Measurements from ENCODE around the gene UXS1. TPM values are rescaled to one million over a fixed set of nuclear protein-coding genes. Genes with fewer than 3 reads are reported as not detected.
A peak's percentile ranks its signal among the peaks of the same experiment; 100 is the strongest.

The UXS1 gene
- total and polyA plus RNA-seq, 2 of the 8 experiments (the other 6 are each of a cell fraction or from before 2014, with no cell fraction given): 44.5 to 63.4 TPM

GRCh38 chr2:106193690-106193976 lies 468 bp downstream of the UXS1 start:
- Histone ChIP-seq H2AFZ (ENCODE audit: low read length) (no peak overlapping the region), H3K36me3 (ENCODE audit: control insufficient read depth in 2 of 4, insufficient read depth in 4 of 4, low read length in 3 of 4) (no peaks in the 10 kb centered on the region), H3K27ac (ENCODE audit: low read depth, low read length) (no peak overlapping the region; the same call in 1 of the 2 replicates), H4K8ac (ENCODE audit: extremely low read depth, insufficient read depth, low read length) (peak overlapping the region; percentile 93), H3K14ac (ENCODE audit: insufficient read length) (no peak overlapping the region), H4K5ac (ENCODE audit: insufficient read length, low read depth, low read length) (no peak overlapping the region), H2BK15ac (ENCODE audit: low read length) (no peak overlapping the region), H3K9ac (replicated peaks in 1 of 4; ENCODE audit: extremely low read depth in 1 of 4, low read depth in 3 of 4, low read length in 3 of 4) (peak overlapping the region; percentile 25 to 80 (median 66); a peak in 4 of 7 replicates), H2BK12ac (ENCODE audit: low read depth, low read length) (no peak overlapping the region), H3K56ac (replicated peaks; ENCODE audit: insufficient read length, low read depth, low read length) (no peak overlapping the region), H2BK5ac (ENCODE audit: low read depth, low read length) (no peak overlapping the region), H4K91ac (replicated peaks; ENCODE audit: insufficient read length, low read length) (no peak overlapping the region), H3K4me1 (replicated peaks in 1 of 4; ENCODE audit: control insufficient read depth in 3 of 4, insufficient read depth in 4 of 4, low read length in 3 of 4) (peaks cover 8 to 20% (median 14%) of the 10 kb centered on the region in 4 experiments), H3K4me3 (ENCODE audit: extremely low read depth in 1 of 4, insufficient read depth in 2 of 4, low read depth in 3 of 4, low read length in 4 of 4) (peak overlapping the region; percentile 75 to 99 (median 83)), H3K23ac (ENCODE audit: insufficient read length) (no peak overlapping the region), H3K18ac (ENCODE audit: extremely low read depth, low read length) (peak overlapping the region; percentile 98; the same call in 1 of the 2 replicates), H2BK120ac (replicated peaks; ENCODE audit: low read depth, low read length) (no peak overlapping the region), H4K20me1 (replicated peaks in 1 of 2; ENCODE audit: control insufficient read depth in 1 of 2, insufficient read depth in 2 of 2, low read length in 2 of 2) (peaks cover 4 to 21% of the 10 kb centered on the region in 2 experiments), H3K4me2 (ENCODE audit: insufficient read depth in 1 of 2, low read depth in 2 of 2, low read length in 2 of 2) (peak overlapping the region; percentile 89 to 97), H2AK5ac (ENCODE audit: low read depth, low read length) (no peak overlapping the region), H3K23me2 (ENCODE audit: low read depth, low read length) (peaks cover 7% of the 10 kb centered on the region), H3K4ac (replicated peaks; ENCODE audit: insufficient read length, low read depth, low read length) (no peak overlapping the region), H3K27me3 (replicated peaks in 1 of 4; ENCODE audit: control insufficient read depth in 3 of 4, extremely low read depth in 1 of 4, insufficient read depth in 3 of 4, low read length in 3 of 4) (no peaks in the 10 kb centered on the region), H2BK20ac (ENCODE audit: low read length) (no peak overlapping the region), H3K79me2 (ENCODE audit: control insufficient read depth in 1 of 2, insufficient read depth in 2 of 2, low read length in 2 of 2) (peaks cover 14 to 46% of the 10 kb centered on the region in 2 experiments), H3K79me1 (ENCODE audit: low read depth, low read length) (0 out of 2 replicates have a peak, but pooled peaks cover 6% of the 10 kb centered on the region), H3K9me3 (ENCODE audit: insufficient read depth in 2 of 2, low read depth in 1 of 2, low read length in 1 of 2) (no peaks in the 10 kb centered on the region)
- no peak for FAIRE-seq
- CTCF ChIA-PET (ENCODE audit: partially characterized antibody): interaction anchor here (1.6 kb wide), 1 partner anchor 28 kb away, joined by 5 read pairs; no protein-coding TSS in a partner anchor
- no peak for DNase-seq (ENCODE audit: low read depth in 1 of 2, low spot score in 2 of 2)
- no peak for TF ChIP-seq EGR1 (IDR thresholded peaks at IDR 0.05; ENCODE audit: borderline replicate concordance, low read depth, low read length)
- TF ChIP-seq RBBP5 (IDR thresholded peaks at IDR 0.05; ENCODE audit: borderline replicate concordance, low read depth, low read length): peak; percentile 30; the same call in 1 of the 2 replicates
- POLR2A ChIA-PET (ENCODE audit: partially characterized antibody): interaction anchor here (0.7 kb wide), 1 partner anchor 82 kb away, joined by 3 read pairs; no protein-coding TSS in a partner anchor
- 0% methylated on average over 8 of the region's 37 CpGs; no CpG with 5 or more reads in 1 of the 2 experiments for WGBS, 2 experiments (ENCODE audit: extremely low coverage in 1 of 2, insufficient coverage in 1 of 2, insufficient read length in 1 of 2, insufficient replicate concordance in 2 of 2, low coverage in 1 of 2, low lambda C conversion rate in 2 of 2, missing lambda C conversion rate in 1 of 2)

Measured in H1 (cell line).